HG03159 (cell line): Measurements from ENCODE around the gene CDYL2.
"Not testable (repeated sequence)": the region's sequence is repeated elsewhere in the genome, so short reads cannot be mapped to it uniquely, and the experiment has no call there.

Source experiments
- ATAC-seq: cut with Tn5 transposase; IDR thresholded peaks from one replicate; pipeline ENCODE4 v1.9.1; 2021; ENCODE audit warnings: mild to moderate bottlenecking, moderate library complexity; ENCODE audit not compliant: unreplicated experiment

Gene CDYL2

DNA sequence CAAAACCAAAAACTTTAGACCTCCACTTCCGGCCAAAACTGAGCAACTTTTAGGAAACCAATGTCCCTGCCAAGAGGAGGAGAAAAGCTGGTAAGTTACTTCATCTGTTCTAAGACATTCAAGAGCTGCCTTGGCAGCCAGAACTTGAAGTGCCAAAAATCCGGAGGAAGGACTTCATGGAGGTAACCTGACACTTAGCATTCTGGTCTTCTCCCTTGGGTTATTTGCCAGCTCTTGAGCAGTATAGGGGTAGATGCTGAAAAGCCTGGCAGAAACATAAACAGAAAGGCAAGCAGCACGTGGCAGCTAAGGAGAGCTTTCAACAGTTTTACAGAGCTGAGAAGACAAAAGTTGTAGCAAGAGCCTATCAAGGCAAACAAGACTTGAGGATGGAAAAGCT, 53.2 kb downstream of the CDYL2 start:
- ATAC-seq = no peak

DNA sequence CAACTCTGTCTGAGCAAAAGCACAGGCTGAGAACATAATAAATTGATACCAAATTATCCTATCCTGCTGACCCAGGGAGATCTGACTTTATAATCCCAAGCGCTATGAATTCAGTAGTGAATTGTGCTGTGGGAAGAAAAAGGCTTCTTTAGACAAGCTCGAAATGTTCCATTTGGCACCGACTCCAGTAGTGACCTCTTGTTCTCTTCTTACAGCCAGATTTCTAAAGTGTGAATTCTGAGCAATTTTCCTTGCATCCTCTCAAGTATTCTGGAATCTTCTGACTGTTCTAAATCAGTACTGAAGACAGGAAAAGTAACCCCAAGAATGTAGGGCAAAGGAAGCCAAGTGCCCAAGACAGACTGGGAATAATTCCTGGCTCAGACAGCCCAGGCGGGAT, 58.2 kb downstream of the CDYL2 start:
- no peak for ATAC-seq

DNA sequence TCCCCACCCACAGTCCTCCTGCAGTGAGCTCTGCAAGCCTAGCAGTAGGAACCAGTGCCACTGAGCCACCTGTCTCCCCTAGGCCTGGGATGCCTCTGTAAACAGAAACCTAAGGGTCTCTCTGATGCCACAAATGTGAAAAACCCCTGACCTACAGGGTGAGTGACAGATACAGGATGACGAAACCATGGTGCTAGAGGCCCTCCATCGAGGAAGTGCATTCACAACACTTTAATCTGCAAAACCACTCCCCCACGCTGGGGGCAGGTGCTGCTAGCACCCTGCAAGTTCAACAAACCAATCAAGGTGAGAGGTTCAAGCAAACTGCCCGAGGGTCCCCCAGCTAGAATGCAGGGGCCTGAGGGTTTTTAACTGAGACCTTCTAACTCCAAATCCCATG, 59.5 kb downstream of the CDYL2 start:
- no peak for ATAC-seq

DNA sequence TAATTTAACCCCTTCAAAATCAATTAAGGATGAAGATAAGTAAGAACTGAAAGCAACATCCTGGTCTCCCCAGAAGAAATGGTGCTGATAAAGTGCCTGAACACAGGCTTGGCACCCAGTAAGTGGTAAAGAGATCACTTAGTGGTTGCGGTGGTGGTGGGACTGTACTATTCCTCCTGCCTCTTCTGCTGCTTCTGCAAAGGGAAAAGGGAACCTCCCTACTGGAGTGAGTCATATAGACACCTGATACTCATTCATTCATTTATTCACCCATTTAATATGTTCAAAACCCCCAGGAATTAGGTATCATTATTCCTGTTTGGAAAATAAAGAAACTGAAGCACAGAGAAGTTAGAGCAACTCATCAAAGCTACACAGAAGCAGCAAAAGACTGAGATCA, 60.6 kb downstream of the CDYL2 start:
- ATAC-seq = no peak

DNA sequence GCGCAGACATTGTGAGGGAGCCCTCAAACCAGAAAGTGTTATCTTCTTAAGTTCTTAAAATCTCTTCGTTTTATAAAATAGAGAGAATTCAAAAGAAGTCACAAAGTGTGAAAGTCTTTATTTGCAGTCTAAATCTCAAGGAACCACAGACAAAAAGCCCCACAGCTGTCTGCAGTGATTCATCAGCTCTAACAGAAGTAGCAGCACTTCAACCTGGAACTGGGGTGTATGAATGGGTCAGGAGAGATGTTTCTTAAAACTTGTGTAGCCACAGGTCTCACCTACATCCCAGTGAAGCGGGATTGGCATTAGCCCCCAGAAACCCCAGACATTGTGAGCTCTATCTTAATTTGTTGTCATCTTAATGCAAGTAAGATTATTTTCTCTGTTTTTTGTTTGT, 61.1 kb downstream of the CDYL2 start:
- ATAC-seq = no peak

DNA sequence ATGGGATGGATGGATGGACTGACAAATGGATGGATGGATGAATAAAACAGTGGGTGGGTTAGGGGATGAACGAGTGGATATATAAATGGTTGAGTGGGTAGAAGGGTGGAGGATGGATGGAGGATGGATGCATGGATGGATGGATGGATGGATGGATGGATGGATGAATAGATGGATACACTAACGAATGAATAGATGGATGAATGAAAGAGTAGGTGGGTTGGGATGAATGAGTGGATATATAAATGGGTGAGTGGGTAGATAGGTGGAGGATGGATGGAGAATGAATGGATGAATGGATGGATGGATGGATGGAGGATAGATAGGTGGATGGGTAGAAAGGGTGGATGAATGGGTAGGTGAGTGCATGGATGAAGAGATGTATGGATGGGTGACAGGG, 62.1 kb downstream of the CDYL2 start:
- no peak for ATAC-seq

DNA sequence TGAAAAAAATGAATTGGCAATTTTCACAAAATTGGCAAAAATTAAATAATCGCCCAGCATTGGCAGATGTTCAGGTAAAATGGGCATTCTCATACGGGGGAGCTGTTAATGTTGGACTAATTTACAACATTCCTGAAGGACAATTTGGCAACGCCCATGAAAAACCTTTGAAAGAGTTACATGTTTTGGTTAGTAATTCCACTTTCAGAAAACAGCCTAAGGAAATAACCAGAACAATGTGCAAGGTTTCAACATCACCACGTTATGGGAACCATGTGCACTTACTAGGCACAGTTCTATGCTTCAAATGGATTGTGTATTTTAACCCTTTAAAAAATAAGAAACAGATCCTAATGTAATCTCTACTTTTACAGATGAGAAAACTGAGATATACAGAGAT, 62.7 kb downstream of the CDYL2 start:
- ATAC-seq = no peak

DNA sequence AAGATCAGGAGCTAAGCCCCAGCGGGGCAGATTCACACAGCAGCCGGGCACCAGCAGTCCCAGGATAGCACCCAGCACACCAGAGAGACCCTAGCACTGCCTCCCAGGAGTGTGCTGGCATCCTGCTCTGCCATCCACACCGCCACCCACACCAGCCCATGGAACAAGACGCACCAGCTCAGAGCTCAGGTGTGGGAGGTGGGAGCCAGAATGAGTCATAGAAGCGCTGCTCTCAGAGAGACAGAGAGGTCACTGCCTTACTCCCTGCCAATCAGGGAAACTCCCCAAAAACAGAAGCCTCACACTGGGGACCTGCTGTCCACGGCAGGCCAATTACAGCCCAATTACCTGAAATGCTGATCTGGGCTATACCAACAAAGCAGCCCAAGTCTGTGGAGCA, 64.9 kb downstream of the CDYL2 start:
- ATAC-seq = no peak

DNA sequence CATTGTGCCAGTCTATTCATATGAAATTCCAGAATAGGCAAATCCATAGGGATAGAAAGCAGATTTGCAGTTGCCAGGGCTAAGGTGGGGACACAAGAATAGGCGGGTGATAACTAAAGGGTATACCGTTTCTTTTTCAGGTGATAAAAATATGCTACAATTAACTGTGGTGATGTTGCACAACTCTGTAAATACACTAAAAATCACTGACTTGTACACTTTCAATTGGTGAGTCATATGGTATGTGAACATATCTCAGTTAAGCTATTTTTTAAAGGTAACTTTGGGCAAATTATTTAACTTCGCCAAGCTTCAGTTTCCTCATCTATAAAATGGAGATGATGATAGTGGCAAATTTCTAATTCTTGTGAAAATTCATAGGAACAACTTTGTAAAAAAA, 65.9 kb downstream of the CDYL2 start:
- no peak for ATAC-seq

DNA sequence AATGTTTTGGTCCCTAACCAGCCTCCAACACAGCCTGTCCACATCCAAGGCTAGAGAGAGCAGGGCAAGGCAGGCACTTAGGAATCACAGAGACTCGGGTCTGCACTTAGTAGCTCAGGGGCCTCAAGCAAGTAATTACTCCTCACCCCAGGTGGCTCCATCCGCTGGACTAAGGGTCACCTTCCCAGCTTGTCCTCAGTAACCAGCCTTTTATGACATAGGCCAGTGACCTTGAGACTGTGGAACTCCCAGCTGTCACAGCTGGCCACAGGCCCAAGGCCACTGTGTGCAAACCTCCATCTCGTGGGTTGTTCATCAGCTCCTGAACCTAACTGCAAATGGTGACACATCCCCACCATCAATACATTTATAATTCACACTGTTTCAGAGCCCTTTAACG, 68.6 kb downstream of the CDYL2 start:
- ATAC-seq = no peak

DNA sequence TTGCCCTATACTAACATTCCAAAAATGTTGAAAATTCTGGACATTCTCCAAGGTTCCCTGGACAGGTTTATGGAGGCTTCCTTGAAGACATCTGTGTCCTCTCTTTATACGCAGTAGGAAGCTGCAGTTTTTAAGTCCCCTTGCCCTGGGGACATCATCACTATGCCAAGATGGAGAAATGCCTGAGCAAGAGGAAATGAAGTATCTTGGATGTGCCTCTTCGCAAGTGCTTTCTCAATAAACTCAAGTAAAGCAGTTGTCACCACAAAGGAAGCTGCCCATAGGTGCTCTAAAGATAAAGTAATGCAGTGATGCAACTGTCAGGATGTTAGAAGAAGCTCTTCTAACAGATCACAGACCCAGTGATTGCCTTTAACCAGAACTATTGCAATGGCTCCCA, 71.0 kb downstream of the CDYL2 start:
- no peak for ATAC-seq

DNA sequence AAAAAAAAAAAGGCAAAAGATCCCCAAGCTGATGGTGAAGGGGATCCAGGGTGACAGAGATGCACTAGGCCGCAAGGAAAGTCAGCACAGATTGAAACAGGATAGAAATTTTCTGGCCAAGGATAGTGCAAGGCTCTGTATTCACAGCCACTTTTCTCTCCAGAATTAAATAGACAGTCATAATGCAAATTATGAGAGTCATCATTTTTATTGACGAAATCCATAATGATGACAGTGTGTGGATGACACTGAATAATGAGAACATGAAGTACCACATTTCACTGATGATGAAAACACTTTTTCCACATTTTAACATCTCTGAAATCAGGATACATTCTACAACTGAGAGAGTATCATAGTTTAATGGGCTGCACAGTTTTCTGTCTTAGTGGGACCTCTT, 72.5 kb downstream of the CDYL2 start:
- no peak for ATAC-seq

DNA sequence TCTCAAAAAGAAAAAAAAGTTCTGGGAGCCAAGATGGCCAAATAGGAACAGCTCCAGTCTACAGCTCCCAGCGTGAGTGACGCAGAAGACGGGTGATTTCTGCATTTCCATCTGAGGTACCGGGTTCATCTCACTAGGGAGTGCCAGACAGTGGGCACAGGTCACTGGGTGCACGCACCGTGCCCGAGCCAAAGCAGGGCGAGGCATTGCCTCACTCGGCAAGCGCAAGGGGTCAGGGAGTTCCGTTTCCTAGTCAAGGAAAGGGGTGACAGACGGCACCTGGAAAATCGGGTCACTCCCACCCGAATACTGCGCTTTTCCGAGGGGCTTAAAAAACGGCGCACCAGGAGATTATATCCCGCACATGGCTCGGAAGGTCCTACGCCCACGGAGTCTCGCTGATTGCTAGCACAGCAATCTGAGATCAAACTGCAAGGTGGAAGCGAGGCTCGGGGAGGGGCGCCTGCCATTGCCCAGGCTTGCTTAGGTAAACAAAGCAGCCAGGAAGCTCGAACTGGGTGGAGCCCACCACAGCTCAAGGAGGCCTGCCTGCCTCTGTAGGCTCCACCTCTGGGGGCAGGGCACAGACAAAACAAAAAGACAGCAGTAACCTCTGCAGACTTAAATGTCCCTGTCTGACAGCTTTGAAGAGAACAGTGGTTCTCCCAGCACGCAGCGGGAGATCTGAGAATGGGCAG, 77.2 kb downstream of the CDYL2 start:
- ATAC-seq = not testable (repeated sequence)

DNA sequence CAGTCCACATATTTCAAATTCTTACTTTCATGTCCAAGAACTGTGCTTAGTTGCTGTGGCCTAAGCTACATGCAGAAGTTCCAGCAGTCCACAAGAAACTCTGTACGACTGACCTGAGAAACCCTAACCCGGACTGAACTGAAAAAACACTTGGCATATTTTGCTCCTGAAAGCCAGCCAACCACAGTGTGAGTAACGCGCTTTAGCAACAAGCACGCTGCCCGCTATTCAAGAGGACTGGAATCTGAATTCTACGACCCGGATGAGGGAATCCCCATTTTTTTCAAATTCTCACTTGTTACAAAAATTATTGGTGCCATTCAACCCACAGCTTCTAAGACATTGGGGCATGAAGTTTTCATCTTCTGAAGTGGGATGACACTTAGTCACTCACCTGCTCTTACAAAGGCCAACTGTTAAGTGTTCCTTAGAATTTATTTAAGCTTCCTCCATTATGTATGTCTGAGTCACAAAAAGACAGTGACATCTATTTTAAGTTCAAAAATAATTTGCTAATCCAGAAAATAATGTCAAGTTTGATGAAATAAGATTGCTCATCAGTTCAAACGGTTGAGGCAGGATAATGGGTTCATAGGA, 78.7 kb downstream of the CDYL2 start:
- no peak for ATAC-seq

DNA sequence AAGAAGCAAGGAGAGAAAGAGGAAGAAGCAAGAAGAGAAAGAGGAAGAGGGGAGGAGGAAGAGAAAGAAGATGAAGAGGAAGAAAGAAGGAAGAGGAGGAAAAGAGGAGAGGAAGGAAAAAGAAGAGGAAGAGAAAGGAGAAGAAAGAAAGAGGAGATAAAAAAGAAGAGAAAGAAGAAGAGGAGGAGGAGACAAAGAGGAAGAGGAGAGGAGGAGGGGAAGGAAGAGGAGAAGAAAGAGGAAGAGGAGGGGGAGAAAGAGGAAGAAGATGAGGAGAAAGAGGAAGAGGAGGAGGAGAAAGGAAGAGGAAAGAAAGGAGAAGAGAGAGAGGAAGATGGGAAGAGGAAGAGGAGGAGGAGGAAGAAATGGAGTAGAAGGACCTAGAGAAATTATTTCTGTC, 80.4 kb downstream of the CDYL2 start:
- no peak for ATAC-seq

DNA sequence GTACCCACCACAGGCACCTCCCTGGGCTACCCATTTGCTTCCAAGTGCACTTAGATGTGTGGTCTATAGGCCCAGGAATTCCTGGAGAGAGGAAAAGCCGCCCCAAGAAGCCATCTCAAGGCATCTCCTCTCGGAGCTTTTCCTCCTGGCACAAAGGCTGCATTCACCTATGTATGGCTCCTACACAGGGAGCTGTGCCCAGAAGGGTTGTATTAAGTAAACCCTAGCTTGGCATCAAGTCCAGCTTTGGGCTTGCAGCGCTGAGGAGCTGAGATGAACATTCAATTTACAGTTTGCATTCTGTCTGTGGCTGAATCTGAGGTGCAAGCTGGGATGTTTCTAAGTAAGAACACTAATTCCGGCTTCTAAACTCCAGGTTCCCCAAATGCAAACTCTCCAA, 81.3 kb downstream of the CDYL2 start:
- ATAC-seq = no peak

DNA sequence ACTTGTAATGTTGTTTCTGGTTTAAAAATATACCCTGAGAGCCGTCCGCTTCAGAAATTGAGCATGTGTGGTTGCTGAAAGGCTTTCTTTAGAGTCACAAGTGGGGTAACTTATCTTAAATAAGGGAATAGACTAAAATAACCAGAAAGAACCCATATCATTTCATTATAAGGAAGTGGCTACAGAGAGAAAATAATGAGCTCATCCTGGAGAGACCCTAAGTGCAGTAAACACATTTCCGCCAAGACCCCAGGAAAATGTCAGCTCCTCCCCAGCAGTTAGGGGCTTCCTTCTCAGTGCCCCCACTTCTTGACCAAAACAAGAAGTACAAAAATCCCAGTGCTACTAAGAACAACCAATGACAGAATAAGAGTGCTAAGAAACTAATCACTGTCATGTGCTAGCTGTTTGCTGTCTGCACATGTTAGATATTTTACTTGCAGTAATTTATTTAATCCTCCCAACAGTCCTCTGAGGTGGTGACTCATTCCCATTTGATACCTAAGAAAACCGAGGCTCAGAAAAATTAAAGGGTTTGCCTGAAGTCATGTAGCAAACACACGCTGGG, 83.5 kb downstream of the CDYL2 start:
- ATAC-seq = no peak

DNA sequence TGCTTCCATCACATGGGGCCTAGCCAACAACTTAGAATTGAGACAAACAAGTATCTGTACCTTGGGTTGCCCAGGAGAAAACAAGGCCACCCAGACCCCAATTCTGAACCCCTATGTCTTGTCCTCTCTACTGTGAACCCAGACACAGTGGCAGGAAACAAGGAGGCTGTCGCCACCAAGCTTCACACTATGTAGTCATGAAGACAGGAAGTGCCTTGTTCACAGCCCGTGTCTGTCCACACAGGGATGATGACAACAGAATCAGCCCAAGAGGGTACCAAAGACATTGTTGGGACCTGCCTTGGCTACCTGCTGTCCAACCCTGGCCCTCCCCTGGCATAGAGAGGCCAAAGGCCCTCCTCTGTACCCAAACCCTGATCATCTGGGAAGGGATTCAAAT, 84.8 kb downstream of the CDYL2 start:
- no peak for ATAC-seq

DNA sequence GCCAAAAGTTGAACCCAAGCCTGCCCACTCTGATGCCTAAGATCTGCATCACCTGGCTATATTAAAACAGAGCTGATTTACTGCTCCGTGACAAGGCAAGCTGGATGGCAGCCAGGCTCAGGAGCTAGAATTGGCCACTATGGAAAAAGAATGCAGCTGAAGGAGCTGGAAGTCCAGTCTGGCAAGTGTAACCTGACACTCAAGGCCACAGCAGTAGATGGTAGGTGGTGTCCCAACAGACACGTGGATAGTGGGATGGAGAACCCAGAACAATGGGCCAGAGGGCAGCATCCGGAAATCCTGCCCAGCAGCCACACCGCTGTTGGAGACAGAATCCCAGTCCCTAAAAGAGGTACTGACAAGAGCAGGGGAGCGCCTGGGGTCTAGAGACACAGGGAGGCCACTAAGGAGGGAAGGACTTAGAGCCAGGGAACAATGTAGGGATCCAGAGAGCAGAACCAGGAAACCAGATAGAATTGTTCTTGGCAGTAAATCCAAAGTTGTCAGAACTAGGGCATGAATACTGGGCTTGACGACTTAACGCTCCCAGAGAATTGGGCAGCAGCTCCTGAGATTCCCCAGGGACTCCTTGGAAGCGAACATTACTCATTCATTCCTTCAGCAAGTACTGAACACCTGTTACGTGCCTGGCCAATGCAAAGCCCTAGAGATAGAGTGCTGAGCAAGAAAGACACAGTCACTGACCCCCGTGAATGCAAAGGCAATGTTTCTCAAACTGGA, 85.7 kb downstream of the CDYL2 start:
- no peak for ATAC-seq

DNA sequence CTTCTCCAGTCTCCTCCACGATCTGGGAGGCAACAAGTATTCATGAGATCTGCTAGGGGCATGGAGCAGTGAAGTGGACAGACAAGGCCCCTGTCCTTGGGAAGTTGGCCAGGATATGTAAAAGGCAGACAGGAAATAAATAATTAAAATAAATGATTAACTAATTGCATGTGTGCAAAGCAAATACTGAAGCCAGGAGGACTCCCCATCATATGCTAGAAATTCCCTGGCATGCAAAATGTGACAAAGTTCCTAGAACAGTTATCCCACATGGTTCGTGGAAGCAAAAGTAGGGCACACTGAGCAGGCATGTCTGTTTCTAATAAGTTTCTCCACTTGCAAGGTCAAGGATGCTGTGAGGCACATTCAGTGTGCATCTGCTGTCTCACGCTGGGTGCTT, 86.8 kb downstream of the CDYL2 start:
- no peak for ATAC-seq

DNA sequence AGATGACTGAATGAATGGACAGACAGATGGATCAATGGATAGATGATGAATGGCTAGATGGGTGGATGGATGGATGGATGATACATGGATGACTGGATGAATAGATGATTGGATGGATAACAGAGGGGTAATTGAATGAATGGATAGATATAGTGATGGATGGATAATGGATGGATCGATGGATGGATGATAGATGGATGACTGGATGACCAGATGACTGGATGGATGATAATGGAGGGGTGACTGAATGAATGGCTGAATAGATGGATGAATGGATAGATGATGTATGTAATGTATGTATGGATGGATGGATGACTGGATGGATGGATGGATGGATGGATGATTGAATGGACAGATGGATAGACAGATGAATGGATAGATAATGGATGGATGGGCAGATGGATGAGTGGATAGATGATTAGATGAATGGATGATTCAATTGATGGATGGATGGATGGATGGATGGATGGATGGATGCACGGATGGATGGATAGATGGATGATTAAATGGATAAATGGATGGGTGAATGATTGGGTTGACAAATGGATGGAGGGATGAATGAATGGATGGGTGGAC, 87.7 kb downstream of the CDYL2 start:
- no peak for ATAC-seq

DNA sequence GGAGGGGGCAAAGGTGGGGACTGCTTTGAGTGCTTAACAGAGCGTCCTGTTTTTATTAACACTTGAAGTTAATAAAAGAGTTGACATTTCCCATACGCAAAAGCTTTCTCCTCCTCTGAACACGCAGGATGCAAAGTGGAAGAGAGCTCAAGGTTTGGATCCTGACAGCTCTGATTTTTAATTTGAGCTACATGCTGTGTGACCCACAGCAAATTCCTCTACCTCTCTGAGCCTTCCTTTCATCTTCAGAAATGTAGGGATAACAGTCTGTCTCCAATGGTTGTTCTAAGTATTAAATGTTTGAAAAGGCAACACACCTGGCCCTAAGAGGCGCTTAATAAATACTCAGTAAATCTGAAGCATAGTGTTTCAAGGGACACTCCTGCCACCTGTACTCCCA, 93.0 kb downstream of the CDYL2 start:
- no peak for ATAC-seq
